Progenitor cell of endocrine pancreas (in vitro differentiated cells): ENCODE data around the gene PRDM16. TPM values are rescaled to one million over a fixed set of nuclear protein-coding genes. Genes with fewer than 3 reads are reported as not detected.

Source experiments
- DNase-seq: peaks from one replicate; pipeline ENCODE4 v3.0.0; 2021; ENCODE audit warnings: low spot score; ENCODE audit not compliant: unreplicated experiment
- H3K27ac Mint-ChIP-seq: 2 replicates; pipeline ENCODE4 v1.8.0; 2021; ENCODE audit warnings: mild to moderate bottlenecking, moderate library complexity, mixed read lengths
- H3K27me3 Mint-ChIP-seq: 2 replicates; pipeline ENCODE4 v1.8.0; 2021; ENCODE audit warnings: mixed read lengths
- H3K36me3 Mint-ChIP-seq: 2 replicates; pipeline ENCODE4 v1.8.0; 2022; ENCODE audit warnings: mixed read lengths; ENCODE audit not compliant: insufficient read depth
- H3K4me1 Mint-ChIP-seq: 2 replicates; pipeline ENCODE4 v1.8.0; 2021; ENCODE audit warnings: low read depth, mixed read lengths
- H3K4me3 Mint-ChIP-seq: 2 replicates; pipeline ENCODE4 v1.8.0; 2021; ENCODE audit warnings: low read depth, mild to moderate bottlenecking, moderate library complexity, mixed read lengths
- H3K9me3 Mint-ChIP-seq: 2 replicates; pipeline ENCODE4 v1.8.0; 2021; ENCODE audit warnings: low read depth, mixed read lengths
- CTCF ChIP-seq: fragments of 200-600 bp; sonication (generic); IDR thresholded peaks from one replicate; pipeline ENCODE4 v1.5.0; 2021; ENCODE audit warnings: antibody characterized with exemption, mild to moderate bottlenecking; ENCODE audit not compliant: unreplicated experiment
- total RNA-seq: library from RNA; stranded (reverse); gene quantifications from 2 replicates; pipeline ENCODE4 v1.2.1, GENCODE V29; 2021

The PRDM16 gene
- total RNA-seq, 1 donor from 2014 or later: 69.1 TPM

GRCh38 chr1:3459940-3460671 is 391.1 kb downstream of the PRDM16 start:
- Mint-ChIP-seq H3K27me3 (no peaks in the 10 kb centered on the region), H3K36me3 (no peaks in the 10 kb centered on the region), H3K9me3 (no peaks in the 10 kb centered on the region), H3K4me3 (no peak overlapping the region), H3K27ac (peak overlapping the region; percentile 89), H3K4me1 (peaks cover 20% of the 10 kb centered on the region)
- no peak for TF ChIP-seq CTCF
- DNase-seq: no peak

- H3K36me3 Mint-ChIP-seq: no peaks in the 10 kb centered on the region
- H3K4me3 Mint-ChIP-seq: no peak overlapping the region
- DNase-seq: no peak
- H3K9me3 Mint-ChIP-seq: no peaks in the 10 kb centered on the region
- peaks cover 20% of the 10 kb centered on the region for H3K4me1 Mint-ChIP-seq
- H3K27ac Mint-ChIP-seq: peak overlapping the region; percentile 89
- no peak for TF ChIP-seq CTCF
- no peaks in the 10 kb centered on the region for H3K27me3 Mint-ChIP-seq
Measured at GRCh38 chr1:3460672-3461131, 391.7 kb downstream of the PRDM16 start.

- TF ChIP-seq CTCF: no peak
- no peaks in the 10 kb centered on the region for H3K27me3 Mint-ChIP-seq
- H3K4me1 Mint-ChIP-seq: peaks cover 20% of the 10 kb centered on the region
- no peaks in the 10 kb centered on the region for H3K36me3 Mint-ChIP-seq
- no peak overlapping the region for H3K27ac Mint-ChIP-seq
- H3K9me3 Mint-ChIP-seq: no peaks in the 10 kb centered on the region
- DNase-seq: no peak
- H3K4me3 Mint-ChIP-seq: no peak overlapping the region
Measured at GRCh38 chr1:3461238-3461933, 392.4 kb downstream of the PRDM16 start.

GRCh38 chr1:3461934-3462275 is 392.9 kb downstream of the PRDM16 start:
- H3K9me3 Mint-ChIP-seq: no peaks in the 10 kb centered on the region
- no peaks in the 10 kb centered on the region for H3K36me3 Mint-ChIP-seq
- no peak for DNase-seq
- no peak overlapping the region for H3K27ac Mint-ChIP-seq
- no peak for TF ChIP-seq CTCF
- no peaks in the 10 kb centered on the region for H3K27me3 Mint-ChIP-seq
- H3K4me1 Mint-ChIP-seq: peaks cover 20% of the 10 kb centered on the region
- H3K4me3 Mint-ChIP-seq: no peak overlapping the region

GRCh38 chr1:3462356-3463012 is 393.5 kb downstream of the PRDM16 start:
- Mint-ChIP-seq H3K4me1 (peaks cover 20% of the 10 kb centered on the region), H3K9me3 (no peaks in the 10 kb centered on the region), H3K4me3 (no peak overlapping the region), H3K36me3 (no peaks in the 10 kb centered on the region), H3K27me3 (no peaks in the 10 kb centered on the region), H3K27ac (no peak overlapping the region)
- no peak for DNase-seq
- TF ChIP-seq CTCF: no peak
